Stimulated activated CD8-positive, alpha-beta memory T cell treated with anti-CD3 and anti-CD28 coated beads, Interleukin-12 subunit alpha, Interleukin-12 subunit beta, amount 100 ng/mL, for 4 hours (primary cell): ENCODE measurements around the gene TMEM53.

Source experiments
- DNase-seq: peaks from one replicate; pipeline ENCODE4 v3.0.0-alpha.2; 2020; ENCODE audit warnings: low read depth

Gene TMEM53

GRCh38 chr1:44628962-44629756 lies 45.1 kb downstream of the TMEM53 start:
- no peak for DNase-seq

- DNase-seq, result no peak
Observed at GRCh38 chr1:44625348-44625747, 48.9 kb downstream of the TMEM53 start.

GRCh38 chr1:44624268-44624901 lies 49.9 kb downstream of the TMEM53 start:
- no peak for DNase-seq

GRCh38 chr1:44621841-44622286 lies 52.4 kb downstream of the TMEM53 start:
- DNase-seq, result no peak

GRCh38 chr1:44620072-44620471 lies 54.2 kb downstream of the TMEM53 start:
- DNase-seq, result no peak

- DNase-seq, result no peak
Observed at GRCh38 chr1:44619261-44619900, 54.9 kb downstream of the TMEM53 start.

GRCh38 chr1:44617703-44618029 lies 56.6 kb downstream of the TMEM53 start:
- no peak for DNase-seq

GRCh38 chr1:44616991-44617702 lies 57.1 kb downstream of the TMEM53 start:
- no peak for DNase-seq

GRCh38 chr1:44616284-44616990 lies 57.8 kb downstream of the TMEM53 start:
- DNase-seq, result no peak

GRCh38 chr1:44613941-44614340 lies 60.3 kb downstream of the TMEM53 start:
- no peak for DNase-seq

- DNase-seq, result no peak
Observed at GRCh38 chr1:44611866-44612265, 62.4 kb downstream of the TMEM53 start.

GRCh38 chr1:44611419-44611818 lies 62.9 kb downstream of the TMEM53 start:
- no peak for DNase-seq

GRCh38 chr1:44610527-44611148 lies 63.6 kb downstream of the TMEM53 start:
- DNase-seq, result no peak

GRCh38 chr1:44609768-44610526 lies 64.3 kb downstream of the TMEM53 start:
- DNase-seq, result no peak

- DNase-seq, result no peak
Observed at GRCh38 chr1:44609412-44609767, 64.9 kb downstream of the TMEM53 start.

GRCh38 chr1:44608141-44608540 lies 66.1 kb downstream of the TMEM53 start:
- DNase-seq, result no peak

- DNase-seq, result no peak
Observed at GRCh38 chr1:44606701-44607281, 67.5 kb downstream of the TMEM53 start.

- DNase-seq, result no peak
Observed at GRCh38 chr1:44605914-44606615, 68.2 kb downstream of the TMEM53 start.

- DNase-seq, result no peak
Observed at GRCh38 chr1:44604157-44604955, 69.9 kb downstream of the TMEM53 start.
